Trophoblast cell (in vitro differentiated cells and primary cell): Measurements from ENCODE around the gene FRAS1.

Experiments used
- DNase-seq, 2 donors: peaks; one replicate each; pipeline ENCODE4 v3.0.0-alpha.2; 2016
- H2AFZ ChIP-seq: 2 replicates; pipeline ENCODE4 v1.6.1; 2013; ENCODE audit warnings: low read length, moderate library complexity, mild to moderate bottlenecking; ENCODE audit not compliant: insufficient read depth, poor library complexity
- H2AK5ac ChIP-seq: 2 replicates; pipeline ENCODE4 v1.6.1; 2013; ENCODE audit warnings: mild to moderate bottlenecking, low read length
- H2BK120ac ChIP-seq: 2 replicates; pipeline ENCODE4 v1.6.1; 2013; ENCODE audit warnings: low read length, mild to moderate bottlenecking, moderate library complexity; ENCODE audit not compliant: insufficient read depth, poor library complexity
- H2BK12ac ChIP-seq: 2 replicates; pipeline ENCODE4 v1.6.1; 2013; ENCODE audit warnings: mild to moderate bottlenecking, low read length, moderate library complexity
- H2BK5ac ChIP-seq: 2 replicates; pipeline ENCODE4 v1.6.1; 2013; ENCODE audit warnings: low read length, low read depth, moderate library complexity, mild to moderate bottlenecking; ENCODE audit not compliant: poor library complexity
- H3K14ac ChIP-seq: 2 replicates; pipeline ENCODE4 v1.6.1; 2013; ENCODE audit warnings: mild to moderate bottlenecking, low read length
- H3K18ac ChIP-seq: 2 replicates; pipeline ENCODE4 v1.6.1; 2013; ENCODE audit warnings: mild to moderate bottlenecking, low read length
- H3K23ac ChIP-seq: 2 replicates; pipeline ENCODE4 v1.6.1; 2013; ENCODE audit warnings: low read length
- H3K27ac ChIP-seq: 2 replicates; pipeline ENCODE4 v1.5.1; 2013; ENCODE audit warnings: low read depth, mild to moderate bottlenecking, inconsistent platforms, low read length, moderate library complexity
- H3K27me3 ChIP-seq: 2 replicates; pipeline ENCODE4 v1.6.1; 2013; ENCODE audit warnings: inconsistent platforms, mild to moderate bottlenecking, low read length, moderate library complexity; ENCODE audit not compliant: insufficient read depth
- H3K36me3 ChIP-seq, 2 experiments: 1 replicate in 1 of 2; 2 replicates in 1 of 2; pipeline ENCODE4 v1.6.1; 2013; ENCODE audit warnings: low read length in 2 of 2, mild to moderate bottlenecking in 2 of 2, moderate library complexity in 1 of 2; ENCODE audit not compliant: insufficient read depth in 2 of 2, control insufficient read depth in 1 of 2
- H3K4ac ChIP-seq: 2 replicates; pipeline ENCODE4 v1.6.1; 2013; ENCODE audit warnings: low read depth, mild to moderate bottlenecking, low read length, moderate library complexity
- H3K4me1 ChIP-seq, 2 experiments: 1 replicate in 1 of 2; 2 replicates in 1 of 2; pipeline ENCODE4 v1.6.1; 2013; ENCODE audit warnings: low read length in 2 of 2, mild to moderate bottlenecking in 2 of 2, moderate library complexity in 1 of 2; ENCODE audit not compliant: insufficient read depth in 2 of 2, control insufficient read depth in 1 of 2
- H3K4me2 ChIP-seq: 2 replicates; pipeline ENCODE4 v1.6.1; 2013; ENCODE audit warnings: inconsistent platforms, mild to moderate bottlenecking, low read length, moderate library complexity
- H3K4me3 ChIP-seq: 2 replicates; pipeline ENCODE4 v1.5.1; 2013; ENCODE audit warnings: mild to moderate bottlenecking, low read depth, low read length, inconsistent platforms
- H3K79me1 ChIP-seq: one replicate; pipeline ENCODE4 v1.6.1; 2013; ENCODE audit warnings: low read length
- H3K79me2 ChIP-seq: 2 replicates; pipeline ENCODE4 v1.6.1; 2013; ENCODE audit warnings: low read length, mild to moderate bottlenecking; ENCODE audit not compliant: control insufficient read depth, insufficient read depth, poor library complexity
- H3K9ac ChIP-seq: 2 replicates; pipeline ENCODE4 v1.6.1; 2013; ENCODE audit warnings: mild to moderate bottlenecking, low read length
- H3K9me3 ChIP-seq: 2 replicates; pipeline ENCODE4 v1.6.1; 2013; ENCODE audit warnings: low read depth, mild to moderate bottlenecking, control low read depth, inconsistent platforms, low read length; ENCODE audit not compliant: insufficient read depth
- H4K12ac ChIP-seq: 2 replicates; pipeline ENCODE4 v1.6.1; 2013; ENCODE audit warnings: low read depth, mild to moderate bottlenecking, low read length, moderate library complexity
- H4K8ac ChIP-seq: 2 replicates; pipeline ENCODE4 v1.6.1; 2013; ENCODE audit warnings: low read depth, mild to moderate bottlenecking, low read length, moderate library complexity
- H4K91ac ChIP-seq: one replicate; pipeline ENCODE4 v1.6.1; 2013; ENCODE audit warnings: low read depth, mild to moderate bottlenecking, low read length, moderate library complexity
- WGBS: extraction: QIAGEN DNeasy Blood & Tissue Kit; methylation state at CpG from one replicate; pipeline ENCODE4 v1.1.7; 2013; ENCODE audit warnings: missing lambda C conversion rate; ENCODE audit not compliant: insufficient read length, insufficient coverage; ENCODE audit errors: extremely low coverage; 5-methylcytosine and 5-hydroxymethylcytosine counted together

Gene FRAS1

GRCh38 chr4:78079726-78080430, 22.8 kb downstream of the FRAS1 start:
- Histone ChIP-seq H3K4ac (no peak overlapping the region), H3K9ac (no peak overlapping the region), H3K27me3 (no peaks in the 10 kb centered on the region), H3K36me3 (peaks cover 2 to 3% of the 10 kb centered on the region in 2 experiments), H3K79me2 (no peaks in the 10 kb centered on the region), H3K27ac (no peak overlapping the region), H4K91ac (no peak overlapping the region), H2AK5ac (no peak overlapping the region), H2BK12ac (no peak overlapping the region), H2BK5ac (no peak overlapping the region), H3K14ac (no peak overlapping the region), H3K9me3 (no peaks in the 10 kb centered on the region), H3K4me1 (peaks cover 7 to 14% of the 10 kb centered on the region in 2 experiments), H4K12ac (no peak overlapping the region), H2BK120ac (no peak overlapping the region), H3K4me3 (no peak overlapping the region), H3K18ac (no peak overlapping the region), H3K4me2 (no peak overlapping the region), H3K79me1 (peaks cover 5% of the 10 kb centered on the region), H2AFZ (no peak overlapping the region), H4K8ac (no peak overlapping the region), H3K23ac (no peak overlapping the region)
- WGBS: no CpG with 5 or more reads among the region's 10 CpGs
- DNase-seq: no peak

GRCh38 chr4:78081541-78081940, 24.4 kb downstream of the FRAS1 start:
- no peak overlapping the region for H4K91ac ChIP-seq
- no peak overlapping the region for H2AFZ ChIP-seq
- H3K23ac ChIP-seq: no peak overlapping the region
- H3K4me3 ChIP-seq: no peak overlapping the region
- no peaks in the 10 kb centered on the region for H3K79me2 ChIP-seq
- H2BK5ac ChIP-seq: peak overlapping the region; percentile 76
- H3K9me3 ChIP-seq: no peaks in the 10 kb centered on the region
- peaks cover 2 to 3% of the 10 kb centered on the region in 2 experiments for H3K36me3 ChIP-seq
- H3K79me1 ChIP-seq: peaks cover 5% of the 10 kb centered on the region
- H3K9ac ChIP-seq: no peak overlapping the region
- H2BK120ac ChIP-seq: no peak overlapping the region
- H2AK5ac ChIP-seq: no peak overlapping the region
- no peaks in the 10 kb centered on the region for H3K27me3 ChIP-seq
- no peak overlapping the region for H3K4ac ChIP-seq
- H3K27ac ChIP-seq: peak overlapping the region; percentile 51
- H4K8ac ChIP-seq: no peak overlapping the region
- H3K18ac ChIP-seq: no peak overlapping the region
- H4K12ac ChIP-seq: no peak overlapping the region
- peak overlapping the region; percentile 40 for H2BK12ac ChIP-seq
- peak; percentile 72 to 80 for DNase-seq
- no CpG with 5 or more reads among the region's 2 CpGs for WGBS
- H3K4me1 ChIP-seq: peaks cover 7 to 16% of the 10 kb centered on the region in 2 experiments
- no peak overlapping the region for H3K14ac ChIP-seq
- H3K4me2 ChIP-seq: no peak overlapping the region

GRCh38 chr4:78083035-78083434, 25.9 kb downstream of the FRAS1 start:
- no peak overlapping the region for H2BK5ac ChIP-seq
- no peak overlapping the region for H3K23ac ChIP-seq
- H3K79me1 ChIP-seq: peaks cover 5% of the 10 kb centered on the region
- no peak overlapping the region for H4K8ac ChIP-seq
- no peak for DNase-seq
- H4K91ac ChIP-seq: no peak overlapping the region
- no peak overlapping the region for H2AFZ ChIP-seq
- no peak overlapping the region for H4K12ac ChIP-seq
- no peak overlapping the region for H3K9ac ChIP-seq
- no peak overlapping the region for H3K4ac ChIP-seq
- H3K4me3 ChIP-seq: no peak overlapping the region
- H3K27me3 ChIP-seq: no peaks in the 10 kb centered on the region
- peak overlapping the region; percentile 71 for H2BK12ac ChIP-seq
- no peaks in the 10 kb centered on the region for H3K9me3 ChIP-seq
- H3K27ac ChIP-seq: no peak overlapping the region
- H3K4me1 ChIP-seq: peaks cover 7 to 16% of the 10 kb centered on the region in 2 experiments
- peak overlapping the region; percentile 5 for H3K4me2 ChIP-seq
- H3K79me2 ChIP-seq: no peaks in the 10 kb centered on the region
- peak overlapping the region; percentile 33 for H2BK120ac ChIP-seq
- H3K14ac ChIP-seq: no peak overlapping the region
- peak overlapping the region; percentile 86 for H3K18ac ChIP-seq
- H2AK5ac ChIP-seq: peak overlapping the region; percentile 54
- H3K36me3 ChIP-seq: peaks cover 0 to 2% of the 10 kb centered on the region in 2 experiments

DNA sequence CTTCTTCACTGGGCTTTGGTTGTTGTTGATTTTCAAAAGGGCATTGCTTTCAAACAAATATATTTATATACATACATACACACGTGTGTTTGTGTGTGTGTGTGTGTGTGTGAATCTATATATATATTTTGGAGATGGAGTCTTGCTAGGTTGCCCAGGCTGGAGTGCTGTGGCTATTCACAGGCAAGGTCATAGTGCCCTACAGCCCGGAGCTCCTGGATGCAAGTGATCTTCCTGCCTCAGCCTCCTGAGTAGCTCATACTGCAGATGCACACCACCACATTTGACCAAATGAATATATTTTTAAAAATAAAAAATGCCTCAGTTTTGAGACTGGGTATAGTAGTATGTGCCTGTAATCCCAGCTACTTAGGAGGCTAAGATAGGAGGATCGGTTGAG, 34.4 kb downstream of the FRAS1 start:
- no peak overlapping the region for H2BK120ac ChIP-seq
- H3K14ac ChIP-seq: no peak overlapping the region
- peaks cover 5 to 8% of the 10 kb centered on the region in 2 experiments for H3K36me3 ChIP-seq
- H3K27me3 ChIP-seq: no peaks in the 10 kb centered on the region
- no peak overlapping the region for H2AFZ ChIP-seq
- no peaks in the 10 kb centered on the region for H3K79me1 ChIP-seq
- H2BK12ac ChIP-seq: no peak overlapping the region
- no CpG with 5 or more reads among the region's 3 CpGs for WGBS
- H3K18ac ChIP-seq: no peak overlapping the region
- H2AK5ac ChIP-seq: no peak overlapping the region
- H3K4ac ChIP-seq: no peak overlapping the region
- H3K79me2 ChIP-seq: no peaks in the 10 kb centered on the region
- no peak for DNase-seq
- H4K8ac ChIP-seq: no peak overlapping the region
- no peak overlapping the region for H3K4me2 ChIP-seq
- H3K4me3 ChIP-seq: no peak overlapping the region
- H4K91ac ChIP-seq: no peak overlapping the region
- no peak overlapping the region for H3K27ac ChIP-seq
- no peak overlapping the region for H3K23ac ChIP-seq
- H3K9ac ChIP-seq: no peak overlapping the region
- H4K12ac ChIP-seq: no peak overlapping the region
- peaks cover 0 to 6% of the 10 kb centered on the region in 2 experiments for H3K4me1 ChIP-seq
- no peak overlapping the region for H2BK5ac ChIP-seq
- peaks cover 3% of the 10 kb centered on the region for H3K9me3 ChIP-seq
